Left lung (tissue), 10 donors: ENCODE data around the gene GIMAP8. TPM values are rescaled to one million over a fixed set of nuclear protein-coding genes. Genes with fewer than 3 reads are reported as not detected.
A peak's percentile ranks its signal among the peaks of the same experiment; 100 is the strongest.
"Not testable (repeated sequence)": the region's sequence is repeated elsewhere in the genome, so short reads cannot be mapped to it uniquely, and the experiment has no call there.

Experiments
- ATAC-seq: fragments of 200-7000 bp; cut with Tn5 transposase; one replicate; pipeline ENCODE4 v1.9.1; 2020; ENCODE audit warnings: moderate library complexity
- DNase-seq, 4 donors: peaks; one replicate each; pipeline ENCODE4 v3.0.0-alpha.2; 2013 to 2020
- H3K27ac ChIP-seq, 2 donors: fragments of 200-600 bp; sonication (generic) in 1 of 2; one replicate each; pipeline versions ENCODE4 v1.5.0 to v1.8.0; 2020 to 2021
- H3K27me3 ChIP-seq, 2 donors: fragments of 200-600 bp; sonication (generic) in 1 of 2; one replicate each; pipeline versions ENCODE4 v1.5.0 to v1.8.0; 2020 to 2021
- H3K36me3 ChIP-seq, 2 donors: fragments of 200-600 bp; sonication (generic) in 1 of 2; one replicate each; pipeline versions ENCODE4 v1.5.0 to v1.8.0; 2020 to 2021
- H3K4me1 ChIP-seq, 2 donors: fragments of 200-600 bp; one replicate each; pipeline ENCODE4 v1.8.0; 2021
- H3K4me3 ChIP-seq, 2 donors: fragments of 200-600 bp; sonication (generic) in 1 of 2; one replicate each; pipeline versions ENCODE4 v1.5.0 to v1.8.0; 2020 to 2021; ENCODE audit warnings: mild to moderate bottlenecking in 1 of 2
- H3K9me3 ChIP-seq, 2 donors: fragments of 200-600 bp; sonication (generic) in 1 of 2; one replicate each; pipeline versions ENCODE4 v1.5.0 to v1.8.0; 2020 to 2021
- intact Hi-C, 2 donors: fragments of 100-400 bp; cut with DNase I; formaldehyde crosslinking; loops; one replicate each; pipeline versions ENCODE4 v1.11.2 to v1.14.2; 2022
- polyA plus RNA-seq, 6 donors: library from polyadenylated mRNA; unstranded; fragments of 120-200 nt; gene quantifications; one replicate each; pipeline ENCODE4 v1.2.1, GENCODE V29; 2013; ENCODE audit not compliant: insufficient read length in 6 of 6
- total RNA-seq, 2 donors: library from RNA; stranded (reverse); fragmentation: NEBNext Ultra II Directional; extraction: Animal tissue kit (Norgen Biotek cat#: 25700); gene quantifications; one replicate each; pipeline ENCODE4 v1.2.1, GENCODE V29; 2021
- TF ChIP-seq, protein P1 (sequence below), 2 donors: fragments of 200-600 bp; sonication (generic) in 1 of 2; IDR thresholded peaks; one replicate each; pipeline versions ENCODE4 v1.5.0 to v1.8.0; 2021; ENCODE audit warnings: antibody characterized with exemption in 2 of 2
- donor health status: DM: no; HTN: yes; CAD: no.
- donor health status: DM: no; HTN: no; CAD: no.

GIMAP8 gene
- total and polyA plus RNA-seq, 8 donors: 17.1 to 37.3 (median 24.6) TPM

DNA sequence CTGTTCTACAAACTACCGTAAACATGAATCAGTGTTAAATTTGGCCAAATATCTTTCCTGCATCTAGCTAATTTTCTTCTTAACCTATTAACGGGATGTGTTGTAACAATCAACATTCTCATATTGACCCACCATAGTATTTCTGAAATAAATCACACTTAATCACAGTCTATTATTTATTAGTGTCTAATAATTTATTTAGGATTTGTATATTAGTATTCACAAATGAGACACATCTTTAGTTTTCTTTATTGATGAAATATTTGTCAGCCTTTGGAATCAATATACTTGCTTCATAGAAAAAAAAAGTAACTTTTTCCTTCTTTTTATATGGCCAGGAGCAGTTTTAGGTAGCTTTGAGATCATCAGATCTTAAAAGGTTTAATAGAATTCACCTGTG lies 68.9 kb downstream of the GIMAP8 start:
- ATAC-seq (no peak), DNase-seq (no peak)
- Histone ChIP-seq H3K27ac (peak overlapping the region; percentile 33 to 78), H3K4me3 (peak overlapping the region in 1 of 2 donors; percentile 56), H3K27me3 (no peaks in the 10 kb centered on the region), H3K9me3 (no peaks in the 10 kb centered on the region), H3K4me1 (no peaks in the 10 kb centered on the region), H3K36me3 (peaks cover 0 to 10% of the 10 kb centered on the region in 2 donors)
- TF ChIP-seq, protein P1, sequence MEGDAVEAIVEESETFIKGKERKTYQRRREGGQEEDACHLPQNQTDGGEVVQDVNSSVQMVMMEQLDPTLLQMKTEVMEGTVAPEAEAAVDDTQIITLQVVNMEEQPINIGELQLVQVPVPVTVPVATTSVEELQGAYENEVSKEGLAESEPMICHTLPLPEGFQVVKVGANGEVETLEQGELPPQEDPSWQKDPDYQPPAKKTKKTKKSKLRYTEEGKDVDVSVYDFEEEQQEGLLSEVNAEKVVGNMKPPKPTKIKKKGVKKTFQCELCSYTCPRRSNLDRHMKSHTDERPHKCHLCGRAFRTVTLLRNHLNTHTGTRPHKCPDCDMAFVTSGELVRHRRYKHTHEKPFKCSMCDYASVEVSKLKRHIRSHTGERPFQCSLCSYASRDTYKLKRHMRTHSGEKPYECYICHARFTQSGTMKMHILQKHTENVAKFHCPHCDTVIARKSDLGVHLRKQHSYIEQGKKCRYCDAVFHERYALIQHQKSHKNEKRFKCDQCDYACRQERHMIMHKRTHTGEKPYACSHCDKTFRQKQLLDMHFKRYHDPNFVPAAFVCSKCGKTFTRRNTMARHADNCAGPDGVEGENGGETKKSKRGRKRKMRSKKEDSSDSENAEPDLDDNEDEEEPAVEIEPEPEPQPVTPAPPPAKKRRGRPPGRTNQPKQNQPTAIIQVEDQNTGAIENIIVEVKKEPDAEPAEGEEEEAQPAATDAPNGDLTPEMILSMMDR (IDR thresholded peaks at IDR 0.05): no peak
- intact Hi-C loops: no loop called here

DNA sequence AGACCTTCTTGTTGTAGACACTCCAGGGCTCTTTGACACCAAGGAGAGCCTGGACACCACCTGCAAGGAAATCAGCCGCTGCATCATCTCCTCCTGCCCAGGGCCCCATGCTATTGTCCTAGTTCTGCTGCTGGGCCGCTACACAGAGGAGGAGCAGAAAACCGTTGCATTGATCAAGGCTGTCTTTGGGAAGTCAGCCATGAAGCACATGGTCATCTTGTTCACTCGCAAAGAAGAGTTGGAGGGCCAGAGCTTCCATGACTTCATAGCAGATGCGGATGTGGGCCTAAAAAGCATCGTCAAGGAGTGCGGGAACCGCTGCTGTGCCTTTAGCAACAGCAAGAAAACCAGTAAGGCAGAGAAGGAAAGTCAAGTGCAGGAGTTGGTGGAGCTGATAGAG lies 69.7 kb downstream of the GIMAP8 start:
- H3K27me3 ChIP-seq: no peaks in the 10 kb centered on the region
- intact Hi-C loops: no loop called here
- peak overlapping the region in 1 of 2 donors; percentile 56 for H3K4me3 ChIP-seq
- H3K4me1 ChIP-seq: no peaks in the 10 kb centered on the region
- ATAC-seq (no peak), DNase-seq (no peak)
- TF ChIP-seq, protein P1 (IDR thresholded peaks at IDR 0.05): no peak
- no peaks in the 10 kb centered on the region for H3K9me3 ChIP-seq
- peaks cover 0 to 10% of the 10 kb centered on the region in 2 donors for H3K36me3 ChIP-seq
- H3K27ac ChIP-seq: peak overlapping the region; percentile 33 to 78

DNA sequence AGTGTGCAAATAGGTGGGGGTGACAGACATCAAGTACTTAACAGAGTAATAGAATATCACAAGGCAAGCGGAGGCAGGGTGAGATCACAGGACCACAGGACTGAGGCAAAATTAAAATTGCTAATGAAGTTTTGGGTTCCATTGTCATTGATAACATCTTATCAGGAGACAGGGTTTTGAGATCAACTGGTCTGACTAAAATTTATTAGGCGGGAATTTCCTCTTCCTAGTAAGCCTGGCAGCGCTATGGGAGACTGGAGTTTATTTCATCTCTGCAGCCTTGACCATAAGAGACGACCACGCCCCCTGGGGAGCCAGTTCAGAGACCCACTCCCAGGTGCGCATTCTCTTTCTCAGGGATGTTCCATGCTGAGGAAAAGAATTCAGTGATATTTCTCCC lies 72.5 kb downstream of the GIMAP8 start:
- H3K27ac ChIP-seq, DNase-seq, H3K4me3 ChIP-seq, H3K27me3 ChIP-seq, intact Hi-C loops, ATAC-seq, H3K4me1 ChIP-seq, H3K9me3 ChIP-seq: not testable (repeated sequence)
- peaks cover 0 to 10% of the 10 kb centered on the region in 2 donors for H3K36me3 ChIP-seq

DNA sequence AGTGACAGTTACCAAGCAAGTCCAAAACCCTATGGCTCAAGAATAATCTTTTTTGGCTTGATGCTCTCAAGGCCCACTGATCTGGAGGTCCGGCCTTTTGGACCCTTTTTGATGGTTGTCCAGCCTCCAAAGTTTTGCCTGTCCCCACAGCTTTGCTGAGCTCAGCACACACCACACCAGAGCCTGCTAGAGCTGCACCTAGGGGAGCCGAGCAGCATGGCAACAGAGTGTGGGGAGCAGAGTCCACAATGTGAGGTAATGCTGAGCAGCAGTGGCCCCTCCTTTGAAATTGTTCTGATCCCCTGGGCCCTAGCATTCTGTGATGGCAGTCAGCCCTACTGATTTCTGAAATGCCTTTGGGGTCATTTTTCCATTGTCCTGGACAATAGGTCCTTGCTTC lies 73.6 kb downstream of the GIMAP8 start:
- ATAC-seq (no peak), DNase-seq (no peak)
- Histone ChIP-seq H3K9me3 (peaks cover 0 to 7% of the 10 kb centered on the region in 2 donors), H3K4me3 (no peak overlapping the region), H3K27me3 (no peaks in the 10 kb centered on the region), H3K4me1 (no peaks in the 10 kb centered on the region), H3K36me3 (peaks cover 0 to 10% of the 10 kb centered on the region in 2 donors), H3K27ac (no peak overlapping the region)
- TF ChIP-seq, protein P1 (IDR thresholded peaks at IDR 0.05): no peak
- intact Hi-C loops: no loop called here

Other genes with a start within 250 kb of the GIMAP8 start
- 10 to 100 TPM in 1 of 2 donors, 1 to 10 TPM in 1; 9.0 to 15.8 TPM for gene LRRC61, start 127.3 kb upstream of the GIMAP8 start, total RNA-seq
- 10 to 100 TPM; 16.2 to 22.5 (median 20.1) TPM for gene LRRC61, start 127.3 kb upstream of the GIMAP8 start, polyA plus RNA-seq
- 10 to 100 TPM; 24.0 to 25.1 TPM for gene ACTR3C, start 127.1 kb upstream of the GIMAP8 start, total RNA-seq
- gene ACTR3C, start 127.1 kb upstream of the GIMAP8 start, polyA plus RNA-seq: 1 to 10 TPM; 3.4 to 8.2 (median 4.4) TPM
- gene RARRES2, start 109.0 kb upstream of the GIMAP8 start, total RNA-seq: 100 to 1,000 TPM; 133 to 162 TPM
- gene RARRES2, start 109.0 kb upstream of the GIMAP8 start, polyA plus RNA-seq: 100 to 1,000 TPM; 153 to 233 (median 198) TPM
- 100 to 1,000 TPM in 1 of 2 donors, 10 to 100 TPM in 1; 81.4 to 110 TPM for gene REPIN1, start 81.8 kb upstream of the GIMAP8 start, total RNA-seq
- 10 to 100 TPM; 61.5 to 75.9 (median 70.3) TPM for gene REPIN1, start 81.8 kb upstream of the GIMAP8 start, polyA plus RNA-seq
- gene ZNF775, start 71.3 kb upstream of the GIMAP8 start, total RNA-seq: 1 to 10 TPM; 5.2 to 5.6 TPM
- 10 to 100 TPM in 1 of 6 donors, 1 to 10 TPM in 5; 4.0 to 11.7 (median 6.5) TPM for gene ZNF775, start 71.3 kb upstream of the GIMAP8 start, polyA plus RNA-seq
- gene GIMAP7, start 64.2 kb downstream of the GIMAP8 start, total RNA-seq: 10 to 100 TPM; 16.7 to 48.4 TPM
- gene GIMAP7, start 64.2 kb downstream of the GIMAP8 start, polyA plus RNA-seq: 10 to 100 TPM; 28.7 to 49.8 (median 36.3) TPM
- 10 to 100 TPM; 31.3 to 59.2 TPM for gene GIMAP4, start 116.8 kb downstream of the GIMAP8 start, total RNA-seq
- gene GIMAP4, start 116.8 kb downstream of the GIMAP8 start, polyA plus RNA-seq: 100 to 1,000 TPM in 1 of 6 donors, 10 to 100 TPM in 5; 68.5 to 108 (median 79.1) TPM
- 10 to 100 TPM; 19.4 to 52.7 TPM for gene GIMAP6, start 181.8 kb downstream of the GIMAP8 start, total RNA-seq
- gene GIMAP6, start 181.8 kb downstream of the GIMAP8 start, polyA plus RNA-seq: 10 to 100 TPM; 26.0 to 33.6 (median 28.6) TPM
- 10 to 100 TPM; 14.7 to 30.6 TPM for gene GIMAP2, start 235.1 kb downstream of the GIMAP8 start, total RNA-seq
- gene GIMAP2, start 235.1 kb downstream of the GIMAP8 start, polyA plus RNA-seq: 10 to 100 TPM; 15.1 to 24.4 (median 17.5) TPM